ENCODE results near the gene C11orf86.
"Not testable (repeated sequence)": the region's sequence is repeated elsewhere in the genome, so short reads cannot be mapped to it uniquely, and the experiment has no call there.

Gene C11orf86

DNA sequence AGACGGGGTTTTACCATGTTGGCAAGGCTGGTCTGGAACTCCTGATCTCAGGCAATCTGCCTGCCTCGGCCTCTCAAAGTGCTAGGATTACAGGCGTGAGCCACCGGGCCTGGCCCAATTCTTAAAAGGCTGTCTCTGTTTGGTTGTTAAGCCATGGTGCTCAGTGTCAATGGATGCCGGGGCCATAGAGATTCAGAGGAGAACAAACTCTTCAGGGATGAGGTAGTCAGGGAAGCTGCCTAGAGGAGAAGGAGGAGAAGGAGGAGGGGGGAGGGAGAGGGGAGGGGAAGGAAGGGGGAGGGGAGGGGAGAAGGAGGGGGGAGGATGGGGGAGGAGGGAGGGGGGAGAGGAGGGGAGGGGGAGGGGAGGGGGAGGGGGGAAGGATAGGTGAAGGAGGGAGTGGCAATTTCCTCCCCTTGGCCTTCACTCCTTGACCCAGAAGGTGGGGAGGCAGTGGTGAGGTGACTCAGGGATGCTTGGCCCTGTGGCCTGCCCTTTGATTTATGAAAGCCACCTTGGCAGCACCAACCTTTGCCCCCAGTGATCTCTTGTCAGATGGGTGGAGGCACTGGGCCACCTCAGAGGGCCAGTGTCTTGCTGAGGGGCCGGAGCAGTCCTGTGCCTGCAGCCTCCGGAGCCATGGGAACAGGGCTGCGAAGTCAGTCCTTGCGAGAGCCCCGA lies at the start of gene C11orf86:
Gene C11orf86 (plus strand): TSS at position 581 of the 681 bp plus-strand sequence. CDS start 59 bp downstream, at position 640.
- DNase-seq (ENCODE audit: low read depth in 2 of 2), result no peak

GRCh38 chr11:66929753-66930152 lies 45.4 kb upstream of the C11orf86 start:
- no peak for DNase-seq (ENCODE audit: low read depth in 2 of 2)

DNA sequence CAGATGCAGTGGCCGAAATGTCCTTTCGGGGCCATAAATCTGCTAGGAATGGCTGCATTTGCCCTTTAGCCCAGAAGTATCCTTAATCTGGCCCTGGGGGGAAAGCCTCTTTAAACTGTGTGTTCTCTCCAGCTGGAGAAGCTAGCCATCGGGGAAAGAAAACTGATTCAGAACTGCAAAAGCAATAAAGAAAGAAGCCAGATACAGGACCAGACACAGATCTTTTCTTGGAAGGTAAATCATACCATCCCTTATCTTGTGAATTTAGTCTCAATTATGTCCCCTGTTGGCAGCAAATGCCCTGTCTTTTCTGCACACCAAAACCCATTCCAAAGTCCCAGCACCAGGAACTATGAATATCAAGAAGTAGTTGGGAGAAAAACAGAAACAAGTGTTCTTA lies 42.6 kb upstream of the C11orf86 start:
- no peak for DNase-seq (ENCODE audit: low read depth in 2 of 2)

GRCh38 chr11:66933531-66933930 lies 41.6 kb upstream of the C11orf86 start:
- DNase-seq (ENCODE audit: low read depth in 2 of 2), result no peak

DNA sequence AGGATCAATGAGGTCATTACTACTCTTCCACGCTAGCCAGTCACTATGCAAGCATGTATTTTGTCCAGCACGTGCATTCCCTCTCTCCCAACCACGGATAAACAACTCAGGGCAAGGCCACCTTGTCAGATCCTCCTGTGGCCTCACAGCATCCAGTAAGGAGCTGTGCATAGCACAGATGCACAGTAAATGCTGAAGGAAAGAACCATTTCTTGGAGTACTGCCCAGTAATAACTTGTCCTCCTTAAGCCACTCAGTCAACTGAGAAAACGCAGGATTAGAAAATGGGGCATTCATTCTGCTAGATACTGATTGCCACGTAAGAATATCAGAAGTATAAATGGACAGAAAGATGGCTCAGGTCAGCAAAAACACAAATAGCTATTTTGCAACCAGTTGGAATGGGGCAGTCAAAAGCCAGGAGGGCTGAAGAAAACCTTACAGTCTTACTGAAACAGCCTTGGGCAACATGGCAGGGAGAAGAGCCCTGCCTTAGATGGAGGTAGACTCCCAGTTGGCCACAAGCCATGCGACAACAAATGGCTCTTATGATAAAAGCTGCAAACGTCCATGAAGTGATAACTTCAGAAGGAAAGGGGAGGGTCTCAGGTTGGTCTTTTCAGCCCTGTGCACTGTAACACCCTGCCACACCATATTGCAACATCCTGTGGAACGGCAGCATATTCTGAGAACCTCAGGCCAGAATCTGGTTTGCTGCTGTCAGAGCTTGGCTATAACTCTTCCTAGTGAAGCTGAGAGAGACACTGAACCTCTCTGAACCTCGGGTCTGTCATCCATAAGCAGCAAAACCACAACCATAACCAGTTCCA lies 39.9 kb upstream of the C11orf86 start:
- no peak for DNase-seq (ENCODE audit: low read depth in 2 of 2)

DNA sequence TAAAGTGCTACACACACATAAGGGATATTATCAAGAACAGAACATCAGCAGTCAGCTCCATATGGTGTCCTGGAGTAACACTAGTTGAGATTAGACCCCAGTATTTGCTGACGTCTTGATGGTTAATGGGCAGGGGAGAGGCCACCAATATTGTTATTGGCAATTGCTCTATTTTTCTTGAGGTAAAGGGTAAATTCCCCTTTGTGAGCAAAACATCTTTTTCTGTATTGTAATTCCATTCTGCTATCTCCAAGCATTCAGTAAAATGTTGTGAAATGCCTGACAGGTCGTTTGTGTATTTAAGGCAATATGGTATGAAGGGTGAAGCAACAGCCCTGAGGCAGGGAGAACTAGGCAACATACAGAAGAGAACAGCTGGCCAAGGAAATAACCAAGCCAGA lies 38.8 kb upstream of the C11orf86 start:
- DNase-seq (ENCODE audit: low read depth in 2 of 2), result no peak

GRCh38 chr11:66937193-66937733 lies 37.8 kb upstream of the C11orf86 start:
- no peak for DNase-seq (ENCODE audit: low read depth in 2 of 2)

GRCh38 chr11:66938582-66939135 lies 36.4 kb upstream of the C11orf86 start:
- DNase-seq (ENCODE audit: low read depth in 2 of 2), result no peak

DNA sequence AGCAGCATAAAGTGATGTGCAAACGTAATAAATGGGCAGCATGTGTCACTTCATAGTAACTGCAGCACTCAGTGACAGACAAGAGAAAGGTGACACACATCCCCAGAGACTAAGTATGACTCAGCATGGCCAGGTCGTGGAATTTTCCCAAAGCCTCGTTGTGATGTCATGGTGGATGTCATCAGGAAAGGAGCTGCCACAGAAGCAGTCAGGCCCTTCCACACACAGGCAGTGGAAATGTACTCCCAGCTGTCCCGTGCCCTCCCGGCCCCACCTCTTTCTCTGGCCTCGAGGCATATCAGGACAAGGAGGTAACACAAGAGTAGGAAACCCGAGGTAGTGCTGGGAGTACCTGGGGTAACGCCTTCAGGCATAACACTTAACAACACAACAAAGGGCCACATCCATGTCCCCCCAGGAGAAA lies 25.0 kb upstream of the C11orf86 start:
- DNase-seq (ENCODE audit: low read depth in 2 of 2), result no peak

- no peak for DNase-seq (ENCODE audit: low read depth in 2 of 2)
Measured at GRCh38 chr11:66951135-66951534, 24.0 kb upstream of the C11orf86 start.

- DNase-seq (ENCODE audit: low read depth in 2 of 2), result no peak
Measured at GRCh38 chr11:66951927-66952337, 23.2 kb upstream of the C11orf86 start.

- DNase-seq (ENCODE audit: low read depth in 2 of 2), result no peak
Measured at GRCh38 chr11:66953081-66953833, 21.8 kb upstream of the C11orf86 start.

GRCh38 chr11:66956689-66957290 lies 18.3 kb upstream of the C11orf86 start:
- no peak for DNase-seq (ENCODE audit: low read depth in 2 of 2)

DNA sequence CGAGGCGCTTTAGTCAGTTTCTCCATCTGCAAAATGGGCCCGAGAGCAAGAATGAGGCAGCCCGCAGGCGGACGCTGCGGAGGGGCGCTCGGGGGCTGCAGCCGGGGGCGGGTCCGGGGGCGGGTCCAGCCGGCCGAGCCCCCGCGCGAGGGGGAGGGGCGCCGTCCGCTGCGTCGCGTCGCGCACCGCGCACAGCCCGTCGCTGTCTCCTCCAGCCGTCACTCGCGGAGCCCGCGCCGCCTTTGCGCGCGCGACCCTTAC lies 17.2 kb upstream of the C11orf86 start:
- peak in 1 of 2 donors; percentile 10 for DNase-seq (ENCODE audit: low read depth in 2 of 2)

DNA sequence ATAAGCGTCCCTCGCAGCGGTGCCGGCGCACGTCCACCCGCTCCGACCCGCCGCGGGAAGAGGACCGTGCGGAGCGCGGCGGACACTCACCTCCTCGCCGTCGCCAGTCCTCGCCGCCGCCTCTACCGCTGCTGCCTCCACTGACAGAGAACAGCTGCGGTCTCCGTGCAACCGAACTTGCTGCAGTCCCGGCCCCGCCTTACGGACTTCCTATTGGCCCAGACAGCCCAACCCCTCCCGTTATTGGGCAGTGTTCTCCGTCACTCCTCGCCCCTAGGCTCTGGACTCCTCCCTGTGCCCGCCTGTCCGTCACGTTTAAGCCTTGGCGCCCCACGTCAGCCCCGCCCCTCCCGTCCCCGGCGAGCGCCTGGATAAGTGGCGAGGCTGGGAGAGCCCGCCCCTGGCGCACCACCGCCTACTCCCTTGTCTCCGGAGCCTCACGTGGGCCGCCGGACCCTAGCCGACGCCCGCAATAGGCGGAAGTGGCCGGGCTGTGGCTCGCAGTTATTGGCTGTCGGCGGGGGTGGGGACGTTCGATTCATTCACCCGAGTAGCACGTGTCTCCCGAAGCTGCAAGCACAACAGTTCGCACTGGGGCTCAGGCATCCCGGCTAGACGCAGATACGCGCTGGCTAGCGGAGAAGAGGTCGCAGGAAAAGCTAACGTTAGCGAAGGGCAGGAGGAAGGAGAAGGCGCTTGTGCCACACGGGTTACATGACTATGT lies 16.7 kb upstream of the C11orf86 start, which contains the start of gene PC:
Gene PC (minus strand): TSS at position 152 of the 724 bp plus-strand sequence. CDS start 86,224 bp downstream, outside the sequence.
- peak; percentile 88 to 92 for DNase-seq (ENCODE audit: low read depth in 2 of 2)

DNA sequence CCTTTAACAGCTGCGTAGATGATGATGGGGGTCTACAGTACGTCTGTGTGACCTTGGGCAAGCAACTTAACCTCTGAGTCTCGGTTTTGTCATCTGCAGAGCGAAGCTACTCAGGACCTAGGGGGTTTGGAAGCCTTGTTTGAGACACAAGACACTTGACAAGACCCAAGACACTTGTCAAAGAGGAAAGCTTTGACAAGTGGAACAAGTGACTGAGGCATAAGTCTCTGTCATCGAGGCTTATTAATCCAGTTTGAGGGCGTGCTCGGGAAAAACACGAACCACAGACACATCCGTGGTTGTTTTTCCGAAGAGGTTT lies 16.2 kb upstream of the C11orf86 start:
- DNase-seq (ENCODE audit: low read depth in 2 of 2), result no peak

DNA sequence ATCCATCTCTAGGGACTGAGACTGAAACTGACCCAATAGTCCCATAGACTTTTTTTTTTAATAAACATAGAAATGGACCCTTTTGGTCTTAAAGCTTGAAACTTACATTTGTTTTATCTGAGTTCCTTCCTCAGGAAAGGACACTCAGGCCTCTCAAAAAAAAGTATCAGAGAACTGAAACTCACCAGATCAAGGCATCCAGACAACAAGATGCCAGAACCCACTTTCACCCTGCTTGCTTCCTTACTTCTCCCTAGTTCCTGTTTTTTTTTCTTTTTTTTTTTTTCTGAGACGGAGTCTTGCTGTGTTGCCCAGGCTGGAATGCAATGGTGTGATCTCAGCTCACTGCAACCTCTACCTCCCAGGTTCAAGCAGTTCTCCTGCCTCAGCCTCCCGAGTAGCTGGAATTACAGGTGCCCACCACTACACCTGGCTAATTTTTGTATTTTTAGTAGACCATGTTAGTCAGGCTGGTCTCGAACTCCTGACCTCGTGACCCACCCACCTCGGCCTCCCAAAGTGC lies 13.4 kb upstream of the C11orf86 start:
- not testable (repeated sequence) for DNase-seq (ENCODE audit: low read depth in 2 of 2)

DNA sequence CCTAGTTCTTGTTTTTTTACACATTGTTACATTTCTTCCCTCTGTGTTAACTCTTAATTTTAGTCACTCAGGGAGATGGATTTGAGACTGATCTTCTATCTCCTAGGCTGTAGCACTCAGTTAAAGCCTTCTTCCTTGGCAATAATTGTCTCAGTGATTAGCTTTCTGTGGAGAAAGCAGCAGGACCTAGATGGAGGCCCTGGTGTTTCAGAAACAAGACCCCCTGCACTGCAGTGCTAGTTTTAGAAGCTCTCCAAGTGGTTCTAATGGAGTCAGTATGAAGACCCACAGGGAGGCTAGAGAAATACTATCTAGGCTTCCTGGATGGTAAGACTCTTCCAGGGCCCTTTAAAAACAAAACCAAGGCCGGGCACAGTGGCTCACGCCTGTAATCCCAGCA lies 12.9 kb upstream of the C11orf86 start:
- no peak for DNase-seq (ENCODE audit: low read depth in 2 of 2)

- DNase-seq (ENCODE audit: low read depth in 2 of 2), result no peak
Measured at GRCh38 chr11:66962801-66963200, 12.3 kb upstream of the C11orf86 start.

DNA sequence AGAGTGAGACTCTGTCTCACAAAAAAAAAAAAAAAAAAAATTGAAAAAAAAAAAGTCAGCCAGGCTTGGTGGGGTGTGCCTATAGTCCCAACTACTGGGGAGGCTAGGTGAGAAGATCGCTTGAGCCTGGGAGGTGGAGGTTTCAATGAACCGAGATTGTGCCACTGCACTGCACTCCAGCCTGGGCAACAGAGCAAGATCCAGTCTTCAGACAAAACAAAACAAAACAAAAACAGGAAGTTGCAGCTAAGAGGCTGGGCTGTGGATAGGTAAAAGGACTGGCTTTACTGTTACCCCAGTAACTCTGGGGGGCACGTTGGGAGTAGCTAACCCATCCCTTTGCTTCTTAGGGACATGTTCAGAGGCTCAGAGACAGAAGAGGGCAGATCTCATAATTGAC lies 10.6 kb upstream of the C11orf86 start:
- no peak for DNase-seq (ENCODE audit: low read depth in 2 of 2)

DNA sequence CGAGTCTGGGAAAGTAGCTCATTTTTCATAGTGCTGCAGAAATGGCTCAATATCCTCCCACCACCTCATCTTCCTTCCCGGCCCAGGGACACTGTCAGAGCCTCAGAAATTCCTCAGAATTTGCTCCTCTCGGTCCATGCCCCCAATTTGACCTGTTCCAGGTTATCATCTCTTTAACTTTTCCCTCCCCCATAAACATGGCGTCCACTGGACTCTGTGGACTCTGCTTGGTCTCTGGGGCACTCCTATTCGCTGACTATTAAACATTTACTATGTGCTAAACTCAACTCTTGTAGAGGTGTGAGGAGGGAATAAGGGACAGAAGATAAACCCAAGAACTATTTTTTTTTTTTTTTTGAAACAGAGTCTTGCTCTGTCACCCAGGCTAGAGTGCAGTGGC lies 8.8 kb upstream of the C11orf86 start:
- no peak for DNase-seq (ENCODE audit: low read depth in 2 of 2)
